Mammary epithelial cell (primary cell): ENCODE measurements around the gene KRTAP25-1.

ENCODE experiments used
- EZH2 ChIP-seq: IDR thresholded peaks from 2 replicates; pipeline ENCODE4 v1.6.1; 2012; ENCODE audit warnings: low read length, inconsistent platforms, borderline replicate concordance
- TF ChIP-seq, protein P1 (sequence below), 2 donors: IDR thresholded peaks in 1 of 2; conservative IDR thresholded peaks in 1 of 2; 2 replicates each; pipeline ENCODE4 v1.5.1; 2011 to 2012; ENCODE audit warnings: inconsistent platforms in 2 of 2, low read length in 2 of 2, mild to moderate bottlenecking in 2 of 2, control low read depth in 1 of 2, low read depth in 1 of 2; ENCODE audit not compliant: insufficient read depth in 1 of 2; ENCODE audit errors: extremely low read depth in 1 of 2

DNA sequence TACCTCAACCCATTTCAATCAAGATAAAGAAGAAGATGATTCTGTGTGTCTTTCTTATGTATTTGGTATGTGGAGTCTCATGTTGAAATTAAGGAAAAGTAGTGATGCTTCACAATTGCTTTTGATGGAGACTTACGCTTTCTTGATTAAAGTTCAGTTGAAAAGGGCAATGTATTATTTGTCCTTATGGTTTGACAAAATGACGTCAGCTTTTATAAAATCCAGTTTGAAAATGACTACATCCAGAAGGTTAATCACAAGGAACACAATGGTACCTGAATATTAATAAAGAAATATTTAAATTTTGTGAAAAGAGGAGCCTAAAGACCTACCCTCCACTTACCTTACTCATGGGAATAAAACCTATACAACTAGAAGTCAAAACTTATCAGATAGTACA is 26.4 kb upstream of the KRTAP25-1 start:
- TF ChIP-seq, protein P1, sequence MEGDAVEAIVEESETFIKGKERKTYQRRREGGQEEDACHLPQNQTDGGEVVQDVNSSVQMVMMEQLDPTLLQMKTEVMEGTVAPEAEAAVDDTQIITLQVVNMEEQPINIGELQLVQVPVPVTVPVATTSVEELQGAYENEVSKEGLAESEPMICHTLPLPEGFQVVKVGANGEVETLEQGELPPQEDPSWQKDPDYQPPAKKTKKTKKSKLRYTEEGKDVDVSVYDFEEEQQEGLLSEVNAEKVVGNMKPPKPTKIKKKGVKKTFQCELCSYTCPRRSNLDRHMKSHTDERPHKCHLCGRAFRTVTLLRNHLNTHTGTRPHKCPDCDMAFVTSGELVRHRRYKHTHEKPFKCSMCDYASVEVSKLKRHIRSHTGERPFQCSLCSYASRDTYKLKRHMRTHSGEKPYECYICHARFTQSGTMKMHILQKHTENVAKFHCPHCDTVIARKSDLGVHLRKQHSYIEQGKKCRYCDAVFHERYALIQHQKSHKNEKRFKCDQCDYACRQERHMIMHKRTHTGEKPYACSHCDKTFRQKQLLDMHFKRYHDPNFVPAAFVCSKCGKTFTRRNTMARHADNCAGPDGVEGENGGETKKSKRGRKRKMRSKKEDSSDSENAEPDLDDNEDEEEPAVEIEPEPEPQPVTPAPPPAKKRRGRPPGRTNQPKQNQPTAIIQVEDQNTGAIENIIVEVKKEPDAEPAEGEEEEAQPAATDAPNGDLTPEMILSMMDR (conservative IDR thresholded peaks at IDR 0.05 in 1 of 2, IDR thresholded peaks at IDR 0.05 in 1 of 2; ENCODE audit: extremely low read depth in 1 of 2, insufficient read depth in 1 of 2, low read depth in 1 of 2, low read length in 2 of 2): no peak
- TF ChIP-seq EZH2: no peak
